IPS-20b (cell line): Measurements from ENCODE around the gene NRG4.
"Not testable (repeated sequence)": the region's sequence is repeated elsewhere in the genome, so short reads cannot be mapped to it uniquely, and the experiment has no call there.

Experiments
- H3K27ac ChIP-seq: one replicate; pipeline ENCODE4 v1.5.1; 2013; ENCODE audit warnings: low read length
- H3K27me3 ChIP-seq: 2 replicates; pipeline ENCODE4 v1.6.1; 2013; ENCODE audit warnings: mild to moderate bottlenecking, low read length, inconsistent platforms; ENCODE audit not compliant: insufficient read depth
- H3K36me3 ChIP-seq: 2 replicates; pipeline ENCODE4 v1.6.1; 2013; ENCODE audit warnings: low read depth, mild to moderate bottlenecking, inconsistent platforms, low read length, moderate library complexity; ENCODE audit not compliant: insufficient read depth
- H3K4me1 ChIP-seq: 2 replicates; pipeline ENCODE4 v1.6.1; 2013; ENCODE audit warnings: mild to moderate bottlenecking, control low read depth, inconsistent platforms, low read length, moderate library complexity; ENCODE audit not compliant: insufficient read depth
- H3K4me3 ChIP-seq: 2 replicates; pipeline ENCODE4 v1.5.1; 2013; ENCODE audit warnings: mild to moderate bottlenecking, low read length, inconsistent platforms
- H3K9ac ChIP-seq: 2 replicates; pipeline ENCODE4 v1.6.1; 2013; ENCODE audit warnings: low read depth, mild to moderate bottlenecking, inconsistent platforms, low read length, moderate library complexity
- H3K9me3 ChIP-seq: 2 replicates; pipeline ENCODE4 v1.6.1; 2013; ENCODE audit warnings: mild to moderate bottlenecking, low read depth, low read length, inconsistent platforms; ENCODE audit not compliant: insufficient read depth

The NRG4 gene

GRCh38 chr15:76011627-76012551, at the start of gene NRG4:
TSS of gene NRG4 (minus strand) at chr15:76012424. CDS start at chr15:76011230, 1,194 bp downstream.
- Histone ChIP-seq H3K9me3 (no peaks in the 10 kb centered on the region), H3K4me1 (peaks cover 2% of the 10 kb centered on the region; the same call in 1 of the 2 replicates), H3K27ac (no peak within 1 kb of the TSS), H3K36me3 (no peaks in the 10 kb centered on the region), H3K4me3 (no peak within 1 kb of the TSS), H3K27me3 (no peaks in the 10 kb centered on the region), H3K9ac (no peak within 1 kb of the TSS)

GRCh38 chr15:76061700-76062099, 49.5 kb upstream of the NRG4 start:
- no peak overlapping the region for H3K9ac ChIP-seq
- no peaks in the 10 kb centered on the region for H3K9me3 ChIP-seq
- peaks cover 35% of the 10 kb centered on the region for H3K27me3 ChIP-seq
- no peaks in the 10 kb centered on the region for H3K36me3 ChIP-seq
- H3K27ac ChIP-seq: no peak overlapping the region
- H3K4me3 ChIP-seq: no peak overlapping the region
- H3K4me1 ChIP-seq: peaks cover 33% of the 10 kb centered on the region; the same call in 1 of the 2 replicates

GRCh38 chr15:76060118-76060989, 48.1 kb upstream of the NRG4 start:
- Histone ChIP-seq H3K9ac (peak overlapping the region; percentile 69; the same call in 1 of the 2 replicates), H3K27ac (no peak overlapping the region), H3K27me3 (peaks cover 35% of the 10 kb centered on the region)

GRCh38 chr15:76059320-76060117, 47.3 kb upstream of the NRG4 start, which contains the start of gene TMEM266:
TSS of gene TMEM266 (plus strand) at chr15:76059985. CDS start at chr15:76134264, 74,279 bp downstream.
- Histone ChIP-seq H3K27me3 (peaks cover 35% of the 10 kb centered on the region), H3K9ac (peak within 1 kb of the TSS; percentile 69; the same call in 1 of the 2 replicates), H3K4me3 (peak within 1 kb of the TSS; percentile 74), H3K4me1 (peaks cover 24% of the 10 kb centered on the region; the same call in 1 of the 2 replicates), H3K27ac (no peak within 1 kb of the TSS), H3K36me3 (no peaks in the 10 kb centered on the region), H3K9me3 (no peaks in the 10 kb centered on the region)

More at GRCh38 chr15:76060118-76060989, 48.1 kb upstream of the NRG4 start:
- Histone ChIP-seq H3K4me1 (peaks cover 33% of the 10 kb centered on the region; the same call in 1 of the 2 replicates), H3K4me3 (peak overlapping the region; percentile 74), H3K36me3 (no peaks in the 10 kb centered on the region), H3K9me3 (no peaks in the 10 kb centered on the region)

GRCh38 chr15:76058714-76059319, 46.6 kb upstream of the NRG4 start:
- H3K4me1 ChIP-seq: peaks cover 17% of the 10 kb centered on the region; the same call in 1 of the 2 replicates
- peaks cover 35% of the 10 kb centered on the region for H3K27me3 ChIP-seq
- peak overlapping the region; percentile 74 for H3K4me3 ChIP-seq
- no peak overlapping the region for H3K27ac ChIP-seq
- H3K36me3 ChIP-seq: no peaks in the 10 kb centered on the region
- H3K9ac ChIP-seq: no peak overlapping the region
- H3K9me3 ChIP-seq: no peaks in the 10 kb centered on the region

GRCh38 chr15:76057332-76058000, 45.2 kb upstream of the NRG4 start:
- Histone ChIP-seq H3K9me3 (no peaks in the 10 kb centered on the region), H3K27me3 (peaks cover 35% of the 10 kb centered on the region), H3K4me1 (peaks cover 14% of the 10 kb centered on the region; the same call in 1 of the 2 replicates), H3K27ac (no peak overlapping the region), H3K9ac (no peak overlapping the region), H3K36me3 (no peaks in the 10 kb centered on the region), H3K4me3 (0 out of 2 replicates have a peak overlapping the region, but pooled peaks have one; percentile 12)

- H3K27ac ChIP-seq: no peak overlapping the region
- H3K4me3 ChIP-seq: 0 out of 2 replicates have a peak overlapping the region, but pooled peaks have one; percentile 12
Observed at GRCh38 chr15:76056931-76057330, 44.7 kb upstream of the NRG4 start.

GRCh38 chr15:76054201-76054600, 42.0 kb upstream of the NRG4 start:
- Histone ChIP-seq H3K4me1 (peaks cover 14% of the 10 kb centered on the region; the same call in 1 of the 2 replicates), H3K27me3 (peaks cover 15% of the 10 kb centered on the region)
- not testable (repeated sequence) for H3K9me3 ChIP-seq, H3K36me3 ChIP-seq, H3K9ac ChIP-seq, H3K27ac ChIP-seq, H3K4me3 ChIP-seq

More at GRCh38 chr15:76056931-76057330, 44.7 kb upstream of the NRG4 start:
- Histone ChIP-seq H3K36me3 (no peaks in the 10 kb centered on the region), H3K27me3 (peaks cover 34% of the 10 kb centered on the region), H3K9me3 (no peaks in the 10 kb centered on the region), H3K4me1 (peaks cover 14% of the 10 kb centered on the region; the same call in 1 of the 2 replicates), H3K9ac (no peak overlapping the region)

- Histone ChIP-seq H3K4me1 (peaks cover 7% of the 10 kb centered on the region; the same call in 1 of the 2 replicates), H3K9me3 (no peaks in the 10 kb centered on the region), H3K36me3 (no peaks in the 10 kb centered on the region), H3K27ac (no peak overlapping the region), H3K9ac (no peak overlapping the region), H3K27me3 (no peaks in the 10 kb centered on the region), H3K4me3 (no peak overlapping the region)
Observed at GRCh38 chr15:76038512-76038911, 26.3 kb upstream of the NRG4 start.

GRCh38 chr15:76035593-76035992, 23.4 kb upstream of the NRG4 start:
- Histone ChIP-seq H3K4me1 (peaks cover 7% of the 10 kb centered on the region; the same call in 1 of the 2 replicates), H3K4me3 (no peak overlapping the region), H3K27me3 (no peaks in the 10 kb centered on the region), H3K9ac (no peak overlapping the region), H3K27ac (no peak overlapping the region), H3K36me3 (no peaks in the 10 kb centered on the region), H3K9me3 (no peaks in the 10 kb centered on the region)
